ENCODE data around the gene NPHP1. TPM values are rescaled to one million over a fixed set of nuclear protein-coding genes. Genes with fewer than 3 reads are reported as not detected.

The NPHP1 gene
- total and polyA plus RNA-seq, 4 donors = 0.33 to 0.88 (median 0.35) TPM

DNA sequence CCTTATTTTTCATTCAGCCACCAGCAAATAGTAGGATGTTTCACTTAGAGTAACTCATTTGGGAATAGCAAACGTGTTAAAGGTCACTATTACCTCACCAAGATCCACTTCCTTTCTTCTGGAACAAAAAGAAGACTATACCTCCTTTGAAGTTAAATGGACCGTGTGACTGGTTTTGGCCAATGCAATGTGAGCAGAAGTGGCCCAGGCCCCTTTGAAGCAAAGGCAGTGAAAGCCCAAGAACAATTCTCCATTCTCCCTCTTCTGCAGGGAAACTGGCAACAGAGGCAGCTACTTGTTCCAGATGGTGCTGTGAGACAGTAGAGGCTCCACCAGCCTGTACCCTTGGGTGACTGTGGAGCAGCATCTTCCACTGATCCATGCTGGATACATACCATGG, 77.9 kb downstream of the NPHP1 start:
- no peak overlapping the region for H3K4me3 ChIP-seq (ENCODE audit: low read depth in 1 of 3, low read length in 3 of 3)
- H3K27me3 ChIP-seq (ENCODE audit: control insufficient read depth in 4 of 4, insufficient read depth in 4 of 4, low read length in 3 of 4) = no peaks in the 10 kb centered on the region
- no peak overlapping the region for H3K27ac ChIP-seq (ENCODE audit: low read depth in 1 of 2, low read length in 2 of 2)
- no peaks in the 10 kb centered on the region for H3K36me3 ChIP-seq (ENCODE audit: control insufficient read depth in 4 of 4, insufficient read depth in 3 of 4, low read depth in 1 of 4, low read length in 3 of 4)
- TF ChIP-seq HNF4G (IDR thresholded peaks at IDR 0.05) (no peak), SP1 (IDR thresholded peaks at IDR 0.05) (no peak), YY1 (IDR thresholded peaks at IDR 0.05) (no peak), RXRA (IDR thresholded peaks at IDR 0.05) (no peak), GABPA (IDR thresholded peaks at IDR 0.05 in 1 of 2, conservative IDR thresholded peaks at IDR 0.05 in 1 of 2) (no peak), FOXA2 (IDR thresholded peaks at IDR 0.05) (no peak), EGR1 (IDR thresholded peaks at IDR 0.05; ENCODE audit: low read depth in 2 of 2) (no peak)
- TF ChIP-seq, protein P1, sequence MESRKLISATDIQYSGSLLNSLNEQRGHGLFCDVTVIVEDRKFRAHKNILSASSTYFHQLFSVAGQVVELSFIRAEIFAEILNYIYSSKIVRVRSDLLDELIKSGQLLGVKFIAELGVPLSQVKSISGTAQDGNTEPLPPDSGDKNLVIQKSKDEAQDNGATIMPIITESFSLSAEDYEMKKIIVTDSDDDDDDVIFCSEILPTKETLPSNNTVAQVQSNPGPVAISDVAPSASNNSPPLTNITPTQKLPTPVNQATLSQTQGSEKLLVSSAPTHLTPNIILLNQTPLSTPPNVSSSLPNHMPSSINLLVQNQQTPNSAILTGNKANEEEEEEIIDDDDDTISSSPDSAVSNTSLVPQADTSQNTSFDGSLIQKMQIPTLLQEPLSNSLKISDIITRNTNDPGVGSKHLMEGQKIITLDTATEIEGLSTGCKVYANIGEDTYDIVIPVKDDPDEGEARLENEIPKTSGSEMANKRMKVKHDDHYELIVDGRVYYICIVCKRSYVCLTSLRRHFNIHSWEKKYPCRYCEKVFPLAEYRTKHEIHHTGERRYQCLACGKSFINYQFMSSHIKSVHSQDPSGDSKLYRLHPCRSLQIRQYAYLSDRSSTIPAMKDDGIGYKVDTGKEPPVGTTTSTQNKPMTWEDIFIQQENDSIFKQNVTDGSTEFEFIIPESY (IDR thresholded peaks at IDR 0.05) = no peak
- TF ChIP-seq, protein P2, sequence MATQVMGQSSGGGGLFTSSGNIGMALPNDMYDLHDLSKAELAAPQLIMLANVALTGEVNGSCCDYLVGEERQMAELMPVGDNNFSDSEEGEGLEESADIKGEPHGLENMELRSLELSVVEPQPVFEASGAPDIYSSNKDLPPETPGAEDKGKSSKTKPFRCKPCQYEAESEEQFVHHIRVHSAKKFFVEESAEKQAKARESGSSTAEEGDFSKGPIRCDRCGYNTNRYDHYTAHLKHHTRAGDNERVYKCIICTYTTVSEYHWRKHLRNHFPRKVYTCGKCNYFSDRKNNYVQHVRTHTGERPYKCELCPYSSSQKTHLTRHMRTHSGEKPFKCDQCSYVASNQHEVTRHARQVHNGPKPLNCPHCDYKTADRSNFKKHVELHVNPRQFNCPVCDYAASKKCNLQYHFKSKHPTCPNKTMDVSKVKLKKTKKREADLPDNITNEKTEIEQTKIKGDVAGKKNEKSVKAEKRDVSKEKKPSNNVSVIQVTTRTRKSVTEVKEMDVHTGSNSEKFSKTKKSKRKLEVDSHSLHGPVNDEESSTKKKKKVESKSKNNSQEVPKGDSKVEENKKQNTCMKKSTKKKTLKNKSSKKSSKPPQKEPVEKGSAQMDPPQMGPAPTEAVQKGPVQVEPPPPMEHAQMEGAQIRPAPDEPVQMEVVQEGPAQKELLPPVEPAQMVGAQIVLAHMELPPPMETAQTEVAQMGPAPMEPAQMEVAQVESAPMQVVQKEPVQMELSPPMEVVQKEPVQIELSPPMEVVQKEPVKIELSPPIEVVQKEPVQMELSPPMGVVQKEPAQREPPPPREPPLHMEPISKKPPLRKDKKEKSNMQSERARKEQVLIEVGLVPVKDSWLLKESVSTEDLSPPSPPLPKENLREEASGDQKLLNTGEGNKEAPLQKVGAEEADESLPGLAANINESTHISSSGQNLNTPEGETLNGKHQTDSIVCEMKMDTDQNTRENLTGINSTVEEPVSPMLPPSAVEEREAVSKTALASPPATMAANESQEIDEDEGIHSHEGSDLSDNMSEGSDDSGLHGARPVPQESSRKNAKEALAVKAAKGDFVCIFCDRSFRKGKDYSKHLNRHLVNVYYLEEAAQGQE (IDR thresholded peaks at IDR 0.05) = no peak
- TF ChIP-seq, protein P3, sequence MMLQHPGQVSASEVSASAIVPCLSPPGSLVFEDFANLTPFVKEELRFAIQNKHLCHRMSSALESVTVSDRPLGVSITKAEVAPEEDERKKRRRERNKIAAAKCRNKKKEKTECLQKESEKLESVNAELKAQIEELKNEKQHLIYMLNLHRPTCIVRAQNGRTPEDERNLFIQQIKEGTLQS (IDR thresholded peaks at IDR 0.05) = no peak
- no peaks in the 10 kb centered on the region for H3K4me1 ChIP-seq (ENCODE audit: control insufficient read depth in 4 of 4, insufficient read depth in 4 of 4, low read length in 3 of 4)
- no peak overlapping the region for H3K9ac ChIP-seq (ENCODE audit: low read depth in 1 of 2, low read length in 2 of 2)
- 67% methylated on average over 2 of the region's 2 CpGs for WGBS
- DNase-seq (ENCODE audit: low spot score) = no peak
- no peaks in the 10 kb centered on the region for H3K9me3 ChIP-seq (ENCODE audit: control insufficient read depth in 4 of 4, low read length in 3 of 4)

DNA sequence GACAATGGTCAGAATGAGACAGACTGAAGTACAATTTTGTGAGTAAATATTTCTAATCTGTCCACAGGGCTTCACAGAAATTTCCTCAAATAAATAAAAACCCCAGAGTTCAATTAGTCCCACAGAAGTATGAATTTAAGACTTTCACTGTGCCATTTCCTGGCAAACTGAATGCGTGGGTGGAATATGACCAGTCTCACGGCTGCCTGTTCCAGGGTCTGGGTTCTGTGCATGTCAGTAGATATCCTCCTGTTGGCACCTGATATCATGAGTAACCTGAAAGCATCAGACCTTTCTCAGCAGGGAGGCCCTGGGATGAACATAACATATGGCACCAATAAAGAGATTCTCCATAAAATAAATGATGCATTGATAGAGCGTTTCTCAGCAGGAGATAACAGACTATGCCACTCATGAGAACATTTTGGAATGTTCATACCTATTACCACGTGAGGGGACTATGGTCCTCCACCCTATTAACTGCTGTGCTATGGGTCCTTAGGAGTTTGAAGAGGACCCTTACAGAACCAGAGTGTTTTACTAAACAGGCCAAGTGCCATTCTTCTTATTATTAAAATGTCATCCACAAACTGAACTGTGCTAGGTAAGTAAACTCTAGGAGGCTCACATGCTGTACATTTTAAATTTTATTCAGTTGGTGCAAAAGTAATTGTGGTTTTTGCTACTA, 78.6 kb downstream of the NPHP1 start:
- DNase-seq (ENCODE audit: low spot score) = no peak
- H3K27ac ChIP-seq (ENCODE audit: low read depth in 1 of 2, low read length in 2 of 2) = no peak overlapping the region
- H3K9ac ChIP-seq (ENCODE audit: low read depth in 1 of 2, low read length in 2 of 2) = no peak overlapping the region
- H3K36me3 ChIP-seq (ENCODE audit: control insufficient read depth in 4 of 4, insufficient read depth in 3 of 4, low read depth in 1 of 4, low read length in 3 of 4) = no peaks in the 10 kb centered on the region
- no peaks in the 10 kb centered on the region for H3K4me1 ChIP-seq (ENCODE audit: control insufficient read depth in 4 of 4, insufficient read depth in 4 of 4, low read length in 3 of 4)
- 88% methylated on average over 4 of the region's 4 CpGs for WGBS
- no peaks in the 10 kb centered on the region for H3K9me3 ChIP-seq (ENCODE audit: control insufficient read depth in 4 of 4, low read length in 3 of 4)
- no peak overlapping the region for H3K4me3 ChIP-seq (ENCODE audit: low read depth in 1 of 3, low read length in 3 of 3)
- H3K27me3 ChIP-seq (ENCODE audit: control insufficient read depth in 4 of 4, insufficient read depth in 4 of 4, low read length in 3 of 4) = no peaks in the 10 kb centered on the region
- TF ChIP-seq, protein P1 (IDR thresholded peaks at IDR 0.05) = no peak
- TF ChIP-seq, protein P4, sequence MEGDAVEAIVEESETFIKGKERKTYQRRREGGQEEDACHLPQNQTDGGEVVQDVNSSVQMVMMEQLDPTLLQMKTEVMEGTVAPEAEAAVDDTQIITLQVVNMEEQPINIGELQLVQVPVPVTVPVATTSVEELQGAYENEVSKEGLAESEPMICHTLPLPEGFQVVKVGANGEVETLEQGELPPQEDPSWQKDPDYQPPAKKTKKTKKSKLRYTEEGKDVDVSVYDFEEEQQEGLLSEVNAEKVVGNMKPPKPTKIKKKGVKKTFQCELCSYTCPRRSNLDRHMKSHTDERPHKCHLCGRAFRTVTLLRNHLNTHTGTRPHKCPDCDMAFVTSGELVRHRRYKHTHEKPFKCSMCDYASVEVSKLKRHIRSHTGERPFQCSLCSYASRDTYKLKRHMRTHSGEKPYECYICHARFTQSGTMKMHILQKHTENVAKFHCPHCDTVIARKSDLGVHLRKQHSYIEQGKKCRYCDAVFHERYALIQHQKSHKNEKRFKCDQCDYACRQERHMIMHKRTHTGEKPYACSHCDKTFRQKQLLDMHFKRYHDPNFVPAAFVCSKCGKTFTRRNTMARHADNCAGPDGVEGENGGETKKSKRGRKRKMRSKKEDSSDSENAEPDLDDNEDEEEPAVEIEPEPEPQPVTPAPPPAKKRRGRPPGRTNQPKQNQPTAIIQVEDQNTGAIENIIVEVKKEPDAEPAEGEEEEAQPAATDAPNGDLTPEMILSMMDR (IDR thresholded peaks at IDR 0.05; ENCODE audit: low read depth, low read length, missing input control) = no peak
- TF ChIP-seq EGR1 (IDR thresholded peaks at IDR 0.05; ENCODE audit: low read depth in 2 of 2) = no peak
- TF ChIP-seq RXRA (IDR thresholded peaks at IDR 0.05) = no peak
- TF ChIP-seq YY1 (IDR thresholded peaks at IDR 0.05) = no peak
- TF ChIP-seq, protein P5, sequence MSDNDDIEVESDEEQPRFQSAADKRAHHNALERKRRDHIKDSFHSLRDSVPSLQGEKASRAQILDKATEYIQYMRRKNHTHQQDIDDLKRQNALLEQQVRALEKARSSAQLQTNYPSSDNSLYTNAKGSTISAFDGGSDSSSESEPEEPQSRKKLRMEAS (IDR thresholded peaks at IDR 0.05) = no peak
- TF ChIP-seq SP1 (IDR thresholded peaks at IDR 0.05) = no peak
- TF ChIP-seq HNF4A (conservative IDR thresholded peaks at IDR 0.05) = no peak
- no peak for TF ChIP-seq NR2F2 (IDR thresholded peaks at IDR 0.05)
- TF ChIP-seq RAD21 (IDR thresholded peaks at IDR 0.05) = no peak
- TF ChIP-seq, protein P2 (IDR thresholded peaks at IDR 0.05) = no peak
- no peak for TF ChIP-seq TAF1 (conservative IDR thresholded peaks at IDR 0.05)
- TF ChIP-seq, protein P3 (IDR thresholded peaks at IDR 0.05) = no peak
- no peak for TF ChIP-seq FOXA2 (IDR thresholded peaks at IDR 0.05)
